Caco-2 (cell line): ENCODE results near the gene LRRC56. TPM values are rescaled to one million over a fixed set of nuclear protein-coding genes. Genes with fewer than 3 reads are reported as not detected.

Experiments used
- BruUV-seq: library from RNA; stranded (reverse); fragments of 400-500 nt; replicated peaks from 2 replicates; lab custom pipeline; 2021; lab: Mats Ljungman, UMichigan
- CTCF ChIA-PET: fragments of 300-600 bp; sonication (Branson Sonifier 250); formaldehyde crosslinking; loops from one replicate; lab custom pipeline; 2022; ENCODE audit warnings: antibody characterized with exemption; lab: Charles Lee
- POLR2A ChIA-PET: fragments of 300-600 bp; sonication (Branson Sonifier 250); formaldehyde crosslinking; loops from one replicate; lab custom pipeline; 2022; ENCODE audit warnings: antibody characterized with exemption; lab: Charles Lee
- DNase-seq, 2 experiments: peaks; one replicate each; pipeline versions ENCODE4 v3.0.0 to v3.0.0-alpha.2; 2020 to 2022
- H3K27me3 ChIP-seq: replicated peaks from 2 replicates; pipeline ENCODE4 v1.6.0; 2011; ENCODE audit warnings: low read length; ENCODE audit not compliant: control insufficient read depth, insufficient read depth
- H3K36me3 ChIP-seq: 2 replicates; pipeline ENCODE4 v1.5.1; 2011; ENCODE audit warnings: low read length; ENCODE audit not compliant: control insufficient read depth, insufficient read depth
- H3K4me1 ChIP-seq: fragments of 250-450 bp; sonication (Bioruptor Pico); 2 replicates; pipeline ENCODE4 v1.5.1; 2020; ENCODE audit warnings: mild to moderate bottlenecking
- H3K4me3 ChIP-seq: 2 replicates; pipeline ENCODE4 v1.5.1; 2011; ENCODE audit warnings: low read depth, mild to moderate bottlenecking, control low read depth, low read length
- H3K9me3 ChIP-seq: fragments of 250-450 bp; sonication (Bioruptor Pico); 2 replicates; pipeline ENCODE4 v1.5.1; 2020; ENCODE audit warnings: mild to moderate bottlenecking, moderate library complexity
- H3K27ac Mint-ChIP-seq: one replicate; pipeline ENCODE4 v1.8.0; 2022; ENCODE audit warnings: mixed read lengths; ENCODE audit not compliant: unreplicated experiment
- H3K27me3 Mint-ChIP-seq: one replicate; pipeline ENCODE4 v1.8.0; 2022; ENCODE audit warnings: mixed read lengths; ENCODE audit not compliant: insufficient read depth, unreplicated experiment
- H3K36me3 Mint-ChIP-seq: one replicate; pipeline ENCODE4 v1.8.0; 2022; ENCODE audit warnings: mild to moderate bottlenecking, mixed read lengths; ENCODE audit not compliant: insufficient read depth, unreplicated experiment
- H3K4me1 Mint-ChIP-seq: one replicate; pipeline ENCODE4 v1.8.0; 2022; ENCODE audit warnings: low read depth, mixed read lengths; ENCODE audit not compliant: unreplicated experiment
- H3K4me3 Mint-ChIP-seq: one replicate; pipeline ENCODE4 v1.8.0; 2022; ENCODE audit warnings: mild to moderate bottlenecking, moderate library complexity, mixed read lengths; ENCODE audit not compliant: unreplicated experiment
- H3K9me3 Mint-ChIP-seq: one replicate; pipeline ENCODE4 v1.8.0; 2022; ENCODE audit warnings: mixed read lengths; ENCODE audit not compliant: unreplicated experiment
- intact Hi-C: fragments of 100-400 bp; cut with micrococcal nuclease; formaldehyde crosslinking; loops from one replicate; pipeline ENCODE4 v1.10.0; 2022; ENCODE audit not compliant: unreplicated experiment
- total RNA-seq: library from RNA; stranded (reverse); gene quantifications from 2 replicates; pipeline ENCODE4 v1.2.3, GENCODE V29; 2022
- TF ChIP-seq, protein P1 (sequence below), 2 experiments: fragments of 200-600 bp in 1 of 2; IDR thresholded peaks; 1 replicate in 1 of 2; 2 replicates in 1 of 2; pipeline versions ENCODE4 v1.5.1 to v1.8.0; 2011 to 2022; ENCODE audit warnings: antibody characterized with exemption in 1 of 2, control low read depth in 1 of 2, inconsistent platforms in 1 of 2, low read depth in 1 of 2, low read length in 1 of 2, mild to moderate bottlenecking in 1 of 2, moderate library complexity in 1 of 2; ENCODE audit not compliant: insufficient read depth in 1 of 2, severe bottlenecking in 1 of 2, unreplicated experiment in 1 of 2

The LRRC56 gene
- total RNA-seq, 1 experiment from 2014 or later = 4.4 TPM

GRCh38 chr11:507727-508515, 29.4 kb upstream of the LRRC56 start:
- CTCF ChIA-PET = no interaction called here

GRCh38 chr11:508956-509355, 28.4 kb upstream of the LRRC56 start:
- Histone ChIP-seq H3K27me3 (no peaks in the 10 kb centered on the region), H3K4me3 (no peak overlapping the region), H3K36me3 (no peaks in the 10 kb centered on the region; the same call in none of the 2 replicates), H3K4me1 (peaks cover 7% of the 10 kb centered on the region), H3K9me3 (no peaks in the 10 kb centered on the region)
- intact Hi-C loops = loop anchor here (5.0 kb wide), 1 partner anchor 57 kb away; the partner anchor contains the start of gene PTDSS2
- no peaks in the 10 kb centered on the region for H3K27me3 Mint-ChIP-seq
- POLR2A ChIA-PET = no interaction called here
- TSS peak; percentile 30 for BruUV-seq
- no peak for DNase-seq
- CTCF ChIA-PET = no interaction called here
- H3K4me1 Mint-ChIP-seq = no peaks in the 10 kb centered on the region
- no peaks in the 10 kb centered on the region for H3K9me3 Mint-ChIP-seq
- no peak overlapping the region for H3K27ac Mint-ChIP-seq
- TF ChIP-seq, protein P1, sequence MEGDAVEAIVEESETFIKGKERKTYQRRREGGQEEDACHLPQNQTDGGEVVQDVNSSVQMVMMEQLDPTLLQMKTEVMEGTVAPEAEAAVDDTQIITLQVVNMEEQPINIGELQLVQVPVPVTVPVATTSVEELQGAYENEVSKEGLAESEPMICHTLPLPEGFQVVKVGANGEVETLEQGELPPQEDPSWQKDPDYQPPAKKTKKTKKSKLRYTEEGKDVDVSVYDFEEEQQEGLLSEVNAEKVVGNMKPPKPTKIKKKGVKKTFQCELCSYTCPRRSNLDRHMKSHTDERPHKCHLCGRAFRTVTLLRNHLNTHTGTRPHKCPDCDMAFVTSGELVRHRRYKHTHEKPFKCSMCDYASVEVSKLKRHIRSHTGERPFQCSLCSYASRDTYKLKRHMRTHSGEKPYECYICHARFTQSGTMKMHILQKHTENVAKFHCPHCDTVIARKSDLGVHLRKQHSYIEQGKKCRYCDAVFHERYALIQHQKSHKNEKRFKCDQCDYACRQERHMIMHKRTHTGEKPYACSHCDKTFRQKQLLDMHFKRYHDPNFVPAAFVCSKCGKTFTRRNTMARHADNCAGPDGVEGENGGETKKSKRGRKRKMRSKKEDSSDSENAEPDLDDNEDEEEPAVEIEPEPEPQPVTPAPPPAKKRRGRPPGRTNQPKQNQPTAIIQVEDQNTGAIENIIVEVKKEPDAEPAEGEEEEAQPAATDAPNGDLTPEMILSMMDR (IDR thresholded peaks at IDR 0.05; ENCODE audit: insufficient read depth in 1 of 2, low read depth in 1 of 2, low read length in 1 of 2, severe bottlenecking in 1 of 2, unreplicated experiment in 1 of 2) = no peak
- peaks cover 44% of the 10 kb centered on the region for H3K36me3 Mint-ChIP-seq
- H3K4me3 Mint-ChIP-seq = peak overlapping the region; percentile 22

More at GRCh38 chr11:507727-508515, 29.4 kb upstream of the LRRC56 start:
- BruUV-seq = TSS peak; percentile 20
- Histone ChIP-seq H3K9me3 (no peaks in the 10 kb centered on the region), H3K27me3 (no peaks in the 10 kb centered on the region), H3K4me1 (peaks cover 7% of the 10 kb centered on the region), H3K4me3 (peak overlapping the region; percentile 100), H3K36me3 (no peaks in the 10 kb centered on the region; the same call in none of the 2 replicates)
- POLR2A ChIA-PET = no interaction called here
- no peak for DNase-seq
- TF ChIP-seq, protein P1 (IDR thresholded peaks at IDR 0.05; ENCODE audit: insufficient read depth in 1 of 2, low read depth in 1 of 2, low read length in 1 of 2, severe bottlenecking in 1 of 2, unreplicated experiment in 1 of 2) = no peak
- intact Hi-C loops = loop anchor here (2.0 to 5.0 kb wide), 2 partner anchors 29 to 56 kb away; partner anchors contain the start of genes LRRC56 and PTDSS2
- Mint-ChIP-seq H3K27me3 (no peaks in the 10 kb centered on the region), H3K36me3 (peaks cover 44% of the 10 kb centered on the region), H3K4me1 (no peaks in the 10 kb centered on the region), H3K4me3 (peak overlapping the region; percentile 96), H3K27ac (peak overlapping the region; percentile 100), H3K9me3 (no peaks in the 10 kb centered on the region)

DNA sequence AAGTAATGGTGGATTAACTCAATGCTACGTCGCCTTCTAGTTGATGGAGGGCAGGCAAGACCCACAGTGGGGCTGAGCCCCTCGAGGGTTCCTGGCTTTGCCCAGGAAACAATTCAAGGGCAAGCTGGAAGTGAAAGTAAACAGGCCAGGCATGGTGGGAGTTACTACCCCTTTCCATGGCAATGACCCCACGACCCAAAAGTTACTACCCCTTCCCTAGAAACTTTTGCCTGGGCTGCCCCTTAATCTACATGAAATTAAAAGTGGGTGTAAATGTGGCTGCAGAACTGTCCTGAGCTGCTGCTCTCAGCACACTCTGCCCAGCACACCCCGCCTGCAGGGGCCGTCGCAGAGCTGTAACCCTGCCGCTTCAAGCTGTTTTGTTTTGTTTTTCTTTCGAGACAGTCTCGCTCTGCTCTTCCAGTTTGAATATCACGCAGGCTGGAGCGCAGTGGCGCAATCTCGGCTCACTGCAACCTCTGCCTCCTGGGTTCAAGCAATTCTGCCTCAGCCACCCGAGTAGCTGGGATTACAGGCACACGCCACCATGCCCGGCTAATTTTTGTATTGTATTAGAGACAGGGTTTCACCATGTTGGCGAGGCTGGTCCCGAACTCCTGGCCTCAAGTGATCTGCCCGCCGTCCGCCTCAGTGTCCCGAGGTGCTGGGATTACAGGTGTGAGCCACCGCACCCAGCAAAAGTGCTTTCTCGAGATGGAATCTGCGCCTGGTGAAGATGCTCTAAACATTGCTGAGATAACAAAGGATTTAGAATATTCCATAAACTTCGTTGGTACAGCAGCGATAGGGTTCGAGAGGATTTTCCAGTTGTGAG, 24.3 kb upstream of the LRRC56 start:
- intact Hi-C loops = no loop called here
- Mint-ChIP-seq H3K4me3 (no peak overlapping the region), H3K27me3 (no peaks in the 10 kb centered on the region), H3K4me1 (no peaks in the 10 kb centered on the region), H3K9me3 (peaks cover 15% of the 10 kb centered on the region), H3K27ac (no peak overlapping the region), H3K36me3 (peaks cover 29% of the 10 kb centered on the region)
- Histone ChIP-seq H3K4me3 (no peak overlapping the region), H3K27me3 (no peaks in the 10 kb centered on the region), H3K4me1 (peaks cover 6% of the 10 kb centered on the region; the same call in 1 of the 2 replicates), H3K36me3 (no peaks in the 10 kb centered on the region; the same call in 1 of the 2 replicates), H3K9me3 (peaks cover 6% of the 10 kb centered on the region; the same call in 1 of the 2 replicates)
- ChIA-PET CTCF (no interaction called here), POLR2A (interaction anchor here (0.6 kb wide), 2 partner anchors 63 to 173 kb away, joined by 4 to 6 read pairs; no protein-coding TSS in a partner anchor)
- BruUV-seq = no TSS peak
- no peak for DNase-seq
- TF ChIP-seq, protein P1 (IDR thresholded peaks at IDR 0.05; ENCODE audit: insufficient read depth in 1 of 2, low read depth in 1 of 2, low read length in 1 of 2, severe bottlenecking in 1 of 2, unreplicated experiment in 1 of 2) = no peak
